ENCODE data around the gene TMED7. TPM values are rescaled to one million over a fixed set of nuclear protein-coding genes. Genes with fewer than 3 reads are reported as not detected.

The TMED7 gene
- total and polyA plus RNA-seq, 11 donors, result 22.0 to 99.1 (median 76.4) TPM

DNA sequence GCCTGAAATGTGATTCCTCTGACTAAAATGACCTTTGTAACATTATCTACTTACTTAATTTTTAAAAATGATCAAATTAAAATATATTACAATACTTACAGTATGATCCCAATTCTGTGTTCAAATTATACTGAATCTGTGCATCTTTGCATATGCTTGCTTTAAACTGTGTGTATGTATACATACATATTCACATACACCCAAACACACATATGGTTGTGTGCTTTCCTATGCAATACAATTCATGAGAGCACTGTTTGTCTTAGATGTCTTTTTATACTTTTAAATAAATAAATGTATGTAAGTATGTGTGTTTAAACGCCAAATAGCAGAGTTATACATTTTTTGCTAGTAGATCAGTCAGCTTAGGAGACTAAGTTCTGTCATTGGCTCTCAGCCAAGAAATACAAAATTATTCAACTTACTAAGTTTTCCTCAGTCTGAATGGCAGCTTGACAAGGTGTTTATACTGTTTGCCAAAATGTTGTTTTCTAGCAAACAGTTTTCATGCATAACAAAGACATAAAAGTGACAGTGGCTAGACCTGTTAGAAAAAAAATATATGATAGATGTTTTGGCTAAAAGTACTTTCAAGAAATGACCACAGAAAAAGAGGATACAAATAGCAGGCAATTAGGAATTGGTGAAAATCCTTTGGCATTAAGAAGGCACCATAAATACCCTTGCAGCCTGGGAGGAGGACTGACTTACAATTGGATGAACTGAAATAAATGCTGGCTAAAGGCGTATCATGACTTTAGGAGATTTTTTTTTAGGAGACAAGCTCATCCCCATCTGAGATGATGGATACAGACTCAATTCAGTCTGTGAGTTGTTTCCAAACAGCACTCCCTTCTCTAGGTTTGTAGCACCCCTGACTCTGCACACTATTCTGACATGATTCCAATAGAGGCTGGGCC lies 31.4 kb downstream of the TMED7 start:
- TF ChIP-seq POLR2A (IDR thresholded peaks at IDR 0.05), result no peak
- TF ChIP-seq, protein P1, sequence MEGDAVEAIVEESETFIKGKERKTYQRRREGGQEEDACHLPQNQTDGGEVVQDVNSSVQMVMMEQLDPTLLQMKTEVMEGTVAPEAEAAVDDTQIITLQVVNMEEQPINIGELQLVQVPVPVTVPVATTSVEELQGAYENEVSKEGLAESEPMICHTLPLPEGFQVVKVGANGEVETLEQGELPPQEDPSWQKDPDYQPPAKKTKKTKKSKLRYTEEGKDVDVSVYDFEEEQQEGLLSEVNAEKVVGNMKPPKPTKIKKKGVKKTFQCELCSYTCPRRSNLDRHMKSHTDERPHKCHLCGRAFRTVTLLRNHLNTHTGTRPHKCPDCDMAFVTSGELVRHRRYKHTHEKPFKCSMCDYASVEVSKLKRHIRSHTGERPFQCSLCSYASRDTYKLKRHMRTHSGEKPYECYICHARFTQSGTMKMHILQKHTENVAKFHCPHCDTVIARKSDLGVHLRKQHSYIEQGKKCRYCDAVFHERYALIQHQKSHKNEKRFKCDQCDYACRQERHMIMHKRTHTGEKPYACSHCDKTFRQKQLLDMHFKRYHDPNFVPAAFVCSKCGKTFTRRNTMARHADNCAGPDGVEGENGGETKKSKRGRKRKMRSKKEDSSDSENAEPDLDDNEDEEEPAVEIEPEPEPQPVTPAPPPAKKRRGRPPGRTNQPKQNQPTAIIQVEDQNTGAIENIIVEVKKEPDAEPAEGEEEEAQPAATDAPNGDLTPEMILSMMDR (IDR thresholded peaks at IDR 0.05), result no peak
- DNase-seq (no peak), ATAC-seq (no peak)
- Histone ChIP-seq H3K9me3 (no peaks in the 10 kb centered on the region), H3K27me3 (no peaks in the 10 kb centered on the region), H3K36me3 (no peaks in the 10 kb centered on the region), H3K4me3 (no peak overlapping the region), H3K27ac (no peak overlapping the region), H3K4me1 (peaks cover 0 to 31% (median 12%) of the 10 kb centered on the region in 12 donors)
- 76 to 80% (median 77%) methylated on average over 2 of the region's 2 CpGs for WGBS, 4 donors
- intact Hi-C loops (cut with DNase I), result no loop called here

DNA sequence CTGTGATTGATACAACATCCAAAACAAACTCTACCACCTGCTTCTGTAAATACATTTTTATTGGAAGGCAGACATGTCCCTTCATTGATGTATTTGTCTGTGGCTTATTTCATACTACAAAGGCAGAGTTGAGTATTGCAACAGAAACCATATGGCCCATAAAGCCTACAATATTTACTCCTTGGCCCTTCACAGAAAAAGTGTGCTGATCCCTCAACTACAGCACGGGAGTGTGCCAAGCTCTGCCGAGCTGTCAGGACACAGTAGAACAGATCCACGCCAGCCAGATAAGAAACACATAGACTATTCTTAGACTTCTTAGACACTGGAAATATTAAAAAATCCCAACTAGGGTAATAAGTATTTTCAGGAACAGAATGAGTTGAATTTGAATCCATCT lies 36.8 kb downstream of the TMED7 start:
- DNase-seq, result peak in 4 of 5 donors; percentile 35 to 54 (median 46)
- Histone ChIP-seq H3K4me3 (no peak overlapping the region), H3K4me1 (peaks cover 0 to 23% (median 5%) of the 10 kb centered on the region in 12 donors), H3K9me3 (no peaks in the 10 kb centered on the region), H3K27me3 (no peaks in the 10 kb centered on the region), H3K27ac (peak overlapping the region in 5 of 12 donors; percentile 3 to 48 (median 30)), H3K36me3 (no peaks in the 10 kb centered on the region)
- intact Hi-C loops (cut with DNase I), result loop anchor here in 8 of 10 donors (5.0 to 10.0 kb wide), 4 partner anchors 212 to 494 kb away; no protein-coding TSS in a partner anchor
- no peak for TF ChIP-seq POLR2A (IDR thresholded peaks at IDR 0.05)
- TF ChIP-seq, protein P1 (IDR thresholded peaks at IDR 0.05), result no peak
- ATAC-seq, result peak; percentile 84 to 90 (median 86)
- WGBS, 4 donors, result 46 to 52% (median 50%) methylated on average over 3 of the region's 3 CpGs

DNA sequence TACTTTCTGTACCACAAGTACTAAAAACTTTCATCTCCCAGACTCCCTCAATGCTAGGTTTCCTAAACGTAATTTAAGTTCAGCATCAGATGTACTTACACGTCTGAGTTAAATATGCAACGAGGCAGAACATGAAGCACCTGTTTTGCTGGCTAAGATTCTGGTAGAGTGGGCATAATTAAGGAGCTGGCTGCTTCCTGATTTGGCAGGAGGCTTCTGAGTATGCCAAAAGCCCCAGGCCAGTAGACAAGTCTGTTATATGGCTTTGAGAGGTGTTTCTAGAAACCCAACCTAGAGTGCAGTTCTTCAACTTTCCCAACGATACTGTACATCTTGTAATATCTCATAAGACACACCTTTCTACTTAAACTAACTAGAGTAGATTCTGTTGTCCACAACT lies 37.2 kb downstream of the TMED7 start:
- H3K9me3 ChIP-seq, result no peaks in the 10 kb centered on the region
- ATAC-seq (peak in 1 of 4 donors; percentile 6), DNase-seq (no peak)
- H3K27me3 ChIP-seq, result no peaks in the 10 kb centered on the region
- no peaks in the 10 kb centered on the region for H3K36me3 ChIP-seq
- peaks cover 0 to 24% (median 5%) of the 10 kb centered on the region in 12 donors for H3K4me1 ChIP-seq
- H3K27ac ChIP-seq, result peak overlapping the region in 4 of 12 donors; percentile 3 to 48 (median 23)
- 54 to 67% (median 57%) methylated on average over 4 of the region's 4 CpGs for WGBS, 4 donors
- intact Hi-C loops (cut with DNase I), result loop anchor here in 8 of 10 donors (5.0 to 10.0 kb wide), 4 partner anchors 211 to 494 kb away; no protein-coding TSS in a partner anchor
- TF ChIP-seq, protein P1 (IDR thresholded peaks at IDR 0.05), result no peak
- no peak for TF ChIP-seq POLR2A (IDR thresholded peaks at IDR 0.05)
- H3K4me3 ChIP-seq, result no peak overlapping the region

DNA sequence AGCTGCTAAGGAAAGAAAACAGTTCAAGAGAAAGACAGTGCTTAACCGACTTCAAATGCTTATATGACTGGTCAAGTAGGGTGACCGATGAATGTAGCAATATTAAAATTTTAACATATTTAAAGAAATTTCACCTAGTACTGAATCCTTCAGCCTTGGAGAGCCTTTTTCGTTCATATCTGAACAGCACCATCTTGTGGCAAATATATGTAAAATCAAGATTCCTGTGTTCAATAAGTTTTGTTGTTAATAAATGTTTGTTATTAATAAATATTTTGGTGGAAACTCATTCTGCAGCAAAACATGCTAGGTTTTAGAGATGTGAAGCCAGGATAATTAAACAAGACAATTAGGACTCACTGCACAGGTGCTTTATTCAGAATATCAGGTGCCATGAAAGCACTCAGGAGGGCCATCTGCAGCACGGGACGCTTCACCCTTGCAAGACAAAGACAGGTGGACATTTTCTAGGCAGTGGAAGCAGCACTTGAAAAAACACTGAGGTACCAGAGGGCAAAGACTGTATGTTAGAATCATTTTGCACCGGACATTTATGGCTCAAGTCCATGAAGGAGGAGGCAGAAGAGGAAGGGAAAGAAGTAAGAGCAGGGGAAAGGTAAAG lies 39.2 kb downstream of the TMED7 start:
- no peak overlapping the region for H3K4me3 ChIP-seq
- peaks cover 0 to 28% (median 5%) of the 10 kb centered on the region in 12 donors for H3K4me1 ChIP-seq
- ATAC-seq (no peak), DNase-seq (no peak)
- WGBS, 4 donors, result 47 to 58% (median 53%) methylated on average over 6 of the region's 6 CpGs
- no peaks in the 10 kb centered on the region for H3K36me3 ChIP-seq
- H3K27me3 ChIP-seq, result no peaks in the 10 kb centered on the region
- intact Hi-C loops (cut with DNase I), result loop anchor here in 9 of 10 donors (1.0 to 10.0 kb wide), 9 partner anchors 209 to 492 kb away; no protein-coding TSS in a partner anchor
- no peak overlapping the region for H3K27ac ChIP-seq
- no peak for TF ChIP-seq POLR2A (IDR thresholded peaks at IDR 0.05)
- TF ChIP-seq, protein P1 (IDR thresholded peaks at IDR 0.05), result peak; percentile 44 to 76 (median 62)
- H3K9me3 ChIP-seq, result no peaks in the 10 kb centered on the region

Data from heart left ventricle (tissue), 16 donors.